ENCODE measurements around the gene FILIP1L. TPM values are rescaled to one million over a fixed set of nuclear protein-coding genes. Genes with fewer than 3 reads are reported as not detected.

The FILIP1L gene
- total RNA-seq, 1 experiment from 2014 or later: 0.17 TPM

DNA sequence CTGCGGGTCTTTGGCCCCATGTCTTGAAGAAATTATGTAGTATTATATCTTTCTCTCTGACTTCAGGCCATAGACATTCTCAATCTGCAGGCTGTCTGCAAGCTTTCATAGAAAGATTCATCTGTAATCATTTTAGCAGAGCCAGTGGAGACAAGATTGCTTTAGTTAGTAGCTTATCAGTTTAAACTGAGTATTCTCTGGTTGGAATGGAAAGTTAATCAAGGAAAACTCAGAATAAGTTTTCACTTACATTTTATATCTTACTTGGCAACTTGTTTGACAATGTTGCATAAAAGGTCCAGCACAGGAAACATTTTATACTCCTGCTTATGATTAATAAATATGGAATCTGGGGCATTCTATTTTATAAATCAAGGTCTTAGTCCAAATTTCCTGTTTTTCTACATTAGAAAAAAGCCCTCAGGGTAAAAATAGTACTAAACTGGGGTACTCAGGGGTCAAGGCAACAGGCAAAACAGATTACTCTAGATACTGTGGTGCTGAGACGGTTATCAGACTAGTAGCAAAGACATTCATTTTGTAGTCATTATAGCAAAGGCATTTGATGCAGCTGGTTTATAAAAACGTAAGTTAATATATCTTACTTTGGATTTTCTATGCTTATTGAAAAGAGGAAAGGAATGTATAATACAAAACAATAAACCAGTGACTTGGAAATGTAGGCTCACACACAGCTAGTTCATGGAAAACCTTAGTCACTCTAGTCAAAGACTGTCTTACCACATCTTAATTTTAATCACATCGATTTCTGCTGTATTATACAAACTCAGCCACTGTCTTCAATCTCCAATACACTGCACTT, 45.2 kb upstream of the FILIP1L start:
- Histone ChIP-seq H3K79me2 (ENCODE audit: insufficient read depth, low read length) (no peaks in the 10 kb centered on the region), H3K4me2 (ENCODE audit: low read length) (no peak overlapping the region), H3K27me3 (ENCODE audit: insufficient read depth, low read length) (no peaks in the 10 kb centered on the region), H4K20me1 (ENCODE audit: insufficient read depth) (no peaks in the 10 kb centered on the region), H2AFZ (ENCODE audit: low read depth, low read length, poor library complexity, severe bottlenecking) (no peak overlapping the region), H3K9me3 (ENCODE audit: control insufficient read depth in 1 of 2, insufficient read depth in 1 of 2, low read depth in 1 of 2, low read length in 2 of 2) (peaks cover 0 to 5% of the 10 kb centered on the region in 2 experiments; a peak in 1 of 4 replicates), H3K4me3 (replicated peaks in 1 of 2; ENCODE audit: low read depth in 1 of 2, low read length in 2 of 2) (no peak overlapping the region), H3K9me2 (ENCODE audit: insufficient read depth) (no peaks in the 10 kb centered on the region), H3K9ac (ENCODE audit: low read length) (no peak overlapping the region), H3K27ac (ENCODE audit: low read depth, low read length) (no peak overlapping the region), H3K4me1 (ENCODE audit: control insufficient read depth in 1 of 2, insufficient read depth in 2 of 2, low read length in 2 of 2) (no peaks in the 10 kb centered on the region), H3K36me3 (ENCODE audit: control insufficient read depth in 1 of 2, insufficient read depth in 2 of 2, low read length in 2 of 2) (0 out of 4 replicates have a peak, but pooled peaks cover 0 to 6% of the 10 kb centered on the region in 2 experiments)
- RAD21 ChIA-PET (ENCODE audit: low non-redundant PET in 1 of 2, low total read pairs in 2 of 2, uncharacterized antibody in 2 of 2, unreplicated experiment in 2 of 2): no interaction called here
- CTCF ChIA-PET: no interaction called here
- DNase-seq (ENCODE audit: low read depth, low spot score): no peak
- intact Hi-C loops (cut with micrococcal nuclease): no loop called here
- ATAC-seq: no peak
- no TSS peak for BruUV-seq (replicated peaks)
- POLR2A ChIA-PET: no interaction called here
- TF ChIP-seq ELF1 (IDR thresholded peaks at IDR 0.05; ENCODE audit: borderline replicate concordance, low read depth) (no peak), RAD21 (IDR thresholded peaks at IDR 0.05; ENCODE audit: low read depth) (no peak), EZH2phosphoT487 (IDR thresholded peaks at IDR 0.05; ENCODE audit: borderline replicate concordance) (no peak), SRF (IDR thresholded peaks at IDR 0.05; ENCODE audit: low read depth) (no peak), JUND (IDR thresholded peaks at IDR 0.05) (no peak), TCF7L2 (IDR thresholded peaks at IDR 0.05; ENCODE audit: borderline replicate concordance, extremely low read depth, insufficient read depth, insufficient read length) (no peak), CBX3 (IDR thresholded peaks at IDR 0.05; ENCODE audit: low read depth) (no peak), FOSL1 (IDR thresholded peaks at IDR 0.05; ENCODE audit: low read depth) (no peak), ZFX (IDR thresholded peaks at IDR 0.05) (no peak), CEBPB (IDR thresholded peaks at IDR 0.05; ENCODE audit: low read depth) (no peak)
- TF ChIP-seq, protein P1, sequence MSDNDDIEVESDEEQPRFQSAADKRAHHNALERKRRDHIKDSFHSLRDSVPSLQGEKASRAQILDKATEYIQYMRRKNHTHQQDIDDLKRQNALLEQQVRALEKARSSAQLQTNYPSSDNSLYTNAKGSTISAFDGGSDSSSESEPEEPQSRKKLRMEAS (IDR thresholded peaks at IDR 0.05): no peak
- TF ChIP-seq, protein P2, sequence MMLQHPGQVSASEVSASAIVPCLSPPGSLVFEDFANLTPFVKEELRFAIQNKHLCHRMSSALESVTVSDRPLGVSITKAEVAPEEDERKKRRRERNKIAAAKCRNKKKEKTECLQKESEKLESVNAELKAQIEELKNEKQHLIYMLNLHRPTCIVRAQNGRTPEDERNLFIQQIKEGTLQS (IDR thresholded peaks at IDR 0.05): no peak
- TF ChIP-seq, protein P3, sequence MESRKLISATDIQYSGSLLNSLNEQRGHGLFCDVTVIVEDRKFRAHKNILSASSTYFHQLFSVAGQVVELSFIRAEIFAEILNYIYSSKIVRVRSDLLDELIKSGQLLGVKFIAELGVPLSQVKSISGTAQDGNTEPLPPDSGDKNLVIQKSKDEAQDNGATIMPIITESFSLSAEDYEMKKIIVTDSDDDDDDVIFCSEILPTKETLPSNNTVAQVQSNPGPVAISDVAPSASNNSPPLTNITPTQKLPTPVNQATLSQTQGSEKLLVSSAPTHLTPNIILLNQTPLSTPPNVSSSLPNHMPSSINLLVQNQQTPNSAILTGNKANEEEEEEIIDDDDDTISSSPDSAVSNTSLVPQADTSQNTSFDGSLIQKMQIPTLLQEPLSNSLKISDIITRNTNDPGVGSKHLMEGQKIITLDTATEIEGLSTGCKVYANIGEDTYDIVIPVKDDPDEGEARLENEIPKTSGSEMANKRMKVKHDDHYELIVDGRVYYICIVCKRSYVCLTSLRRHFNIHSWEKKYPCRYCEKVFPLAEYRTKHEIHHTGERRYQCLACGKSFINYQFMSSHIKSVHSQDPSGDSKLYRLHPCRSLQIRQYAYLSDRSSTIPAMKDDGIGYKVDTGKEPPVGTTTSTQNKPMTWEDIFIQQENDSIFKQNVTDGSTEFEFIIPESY (IDR thresholded peaks at IDR 0.05; ENCODE audit: extremely low read depth, insufficient replicate concordance, low read length): no peak

Data from HCT116 (cell line).